K562 (cell line): ENCODE data around the gene FAM217B. TPM values are rescaled to one million over a fixed set of nuclear protein-coding genes. Genes with fewer than 3 reads are reported as not detected.

Source experiments
- CBX8 ChIP-seq: fragments of 200-600 bp; sonication (generic); IDR thresholded peaks from 2 replicates; pipeline ENCODE4 v1.6.1; 2012; ENCODE audit warnings: borderline replicate concordance, mixed run types, low read depth, mild to moderate bottlenecking, moderate library complexity, mixed read lengths, low read length, control low read depth, inconsistent platforms; ENCODE audit not compliant: poor library complexity, severe bottlenecking; ENCODE audit errors: extremely low read depth
- CEBPB ChIP-seq: fragments of 450-650 bp; IDR thresholded peaks from 2 replicates; pipeline ENCODE4 v1.6.1; 2016; ENCODE audit warnings: missing genetic modification characterization, missing compliant biosample characterization
- CREB1 ChIP-seq, 2 experiments: sonication (generic) in 1 of 2; formaldehyde crosslinking in 1 of 2; IDR thresholded peaks; 2 replicates each; pipeline versions ENCODE4 v1.6.1 to v1.8.0; 2012 to 2022; ENCODE audit warnings: inconsistent platforms in 1 of 2, mild to moderate bottlenecking in 1 of 2, missing genetic modification reagents in 1 of 2, moderate library complexity in 1 of 2
- KAT2B ChIP-seq: IDR thresholded peaks from one replicate; pipeline ENCODE4 v1.6.1; 2012; ENCODE audit warnings: low read depth, mild to moderate bottlenecking, control low read depth, inconsistent platforms, low read length, moderate library complexity
- KAT8 ChIP-seq: fragments of 450-650 bp; IDR thresholded peaks from 2 replicates; pipeline ENCODE4 v1.6.1; 2016; ENCODE audit warnings: low read depth, mild to moderate bottlenecking
- KLF13 ChIP-seq: fragments of 450-650 bp; IDR thresholded peaks from 2 replicates; pipeline ENCODE4 v1.6.1; 2016; ENCODE audit warnings: missing genetic modification characterization, low read depth, mild to moderate bottlenecking, missing compliant biosample characterization, moderate library complexity, borderline replicate concordance
- POLR2A ChIP-seq: fragments of 450-650 bp; conservative IDR thresholded peaks from 2 replicates; pipeline ENCODE4 v1.6.1; 2016
- PTTG1 ChIP-seq: fragments of 450-650 bp; IDR thresholded peaks from 2 replicates; pipeline ENCODE4 v1.6.1; 2016; ENCODE audit warnings: low read depth, mild to moderate bottlenecking, missing genetic modification characterization, missing compliant biosample characterization
- SMAD1 ChIP-seq: fragments of 150-350 bp; IDR thresholded peaks from 2 replicates; pipeline ENCODE4 v1.6.1; 2014; ENCODE audit warnings: low read length, low read depth; ENCODE audit not compliant: partially characterized antibody
- ZNF274 ChIP-seq: IDR thresholded peaks from 2 replicates; pipeline ENCODE4 v1.6.1; 2011; ENCODE audit warnings: low read depth, mild to moderate bottlenecking, low read length, moderate library complexity, borderline replicate concordance
- ZNF41 ChIP-seq: fragments of 250-450 bp; sonication (Bioruptor Pico); conservative IDR thresholded peaks from 2 replicates; pipeline ENCODE4 v1.4.0; 2020; ENCODE audit warnings: mild to moderate bottlenecking
- ZNF444 ChIP-seq: fragments of 250-450 bp; sonication (Bioruptor Pico); IDR thresholded peaks from 2 replicates; pipeline ENCODE4 v1.4.0; 2020; ENCODE audit warnings: mild to moderate bottlenecking, moderate library complexity
- ZNF561 ChIP-seq: fragments of 450-650 bp; formaldehyde crosslinking; conservative IDR thresholded peaks from 2 replicates; pipeline ENCODE4 v1.4.0; 2020; ENCODE audit warnings: mild to moderate bottlenecking, moderate library complexity
- ZNF740 ChIP-seq, 3 experiments: fragments of 200-800 bp in 1 of 3; sonication (Bioruptor generic) in 1 of 3; sonication (generic) in 1 of 3; formaldehyde crosslinking in 1 of 3; IDR thresholded peaks; 2 replicates each; pipeline versions ENCODE4 v1.6.1 to v1.8.0; 2016 to 2022; ENCODE audit warnings: mild to moderate bottlenecking in 2 of 3, missing compliant biosample characterization in 2 of 3, missing genetic modification characterization in 2 of 3, missing genetic modification reagents in 1 of 3
- polyA plus RNA-seq, 8 experiments: library from polyadenylated mRNA; depleted of rRNA in 4 of 8; stranded (reverse) in 5 of 8; unstranded in 3 of 8; fragments of >200 nt; fragmentation: Nextera tagmentation in 2 of 8; fragmentation: Illumina TruSeq in 1 of 8; extraction: Ambion mirVana in 2 of 8; extraction: Trizol in 1 of 8; gene quantifications; 2 replicates each; pipeline versions ENCODE4 v1.2.1 to v1.2.3, GENCODE V29; 2011 to 2014; ENCODE audit warnings: inconsistent platforms in 1 of 8, missing spikeins in 1 of 8
- total RNA-seq, 7 experiments: library from RNA; depleted of rRNA in 6 of 7; stranded (reverse); fragments of >200 nt in 6 of 7; fragmentation: Illumina TruSeq in 2 of 7; extraction: Trizol in 2 of 7; gene quantifications; 2 replicates each; pipeline versions ENCODE4 v1.2.1 to v1.2.3, GENCODE V29; 2011 to 2021; ENCODE audit warnings: low replicate concordance in 1 of 7
- TF ChIP-seq, protein P1 (sequence below): fragments of 450-650 bp; formaldehyde crosslinking; IDR thresholded peaks from 2 replicates; pipeline ENCODE4 v1.4.0; 2020; ENCODE audit warnings: mild to moderate bottlenecking, moderate library complexity
- TF ChIP-seq, protein P2 (sequence below): fragments of 450-650 bp; formaldehyde crosslinking; IDR thresholded peaks from 2 replicates; pipeline ENCODE4 v1.4.0; 2020; ENCODE audit warnings: mild to moderate bottlenecking, mixed read lengths
- TF ChIP-seq, protein P3 (sequence below): sonication (generic); formaldehyde crosslinking; IDR thresholded peaks from 2 replicates; pipeline ENCODE4 v1.5.0; 2020; ENCODE audit warnings: missing genetic modification reagents
- TF ChIP-seq, protein P4 (sequence below): IDR thresholded peaks from 2 replicates; pipeline ENCODE4 v1.6.1; 2012; ENCODE audit warnings: low read depth, low read length, improper control_type of control experiment, borderline replicate concordance

Gene FAM217B
- total and polyA plus RNA-seq, 9 of the 15 experiments (the other 6 are each of a cell fraction or from before 2014, with no cell fraction given): 4.8 to 11.4 (median 6.9) TPM

- TF ChIP-seq KLF13 (tag): no peak
- no peak for TF ChIP-seq ZNF444 (CRISPR knock-in tag)
- TF ChIP-seq, protein P1, sequence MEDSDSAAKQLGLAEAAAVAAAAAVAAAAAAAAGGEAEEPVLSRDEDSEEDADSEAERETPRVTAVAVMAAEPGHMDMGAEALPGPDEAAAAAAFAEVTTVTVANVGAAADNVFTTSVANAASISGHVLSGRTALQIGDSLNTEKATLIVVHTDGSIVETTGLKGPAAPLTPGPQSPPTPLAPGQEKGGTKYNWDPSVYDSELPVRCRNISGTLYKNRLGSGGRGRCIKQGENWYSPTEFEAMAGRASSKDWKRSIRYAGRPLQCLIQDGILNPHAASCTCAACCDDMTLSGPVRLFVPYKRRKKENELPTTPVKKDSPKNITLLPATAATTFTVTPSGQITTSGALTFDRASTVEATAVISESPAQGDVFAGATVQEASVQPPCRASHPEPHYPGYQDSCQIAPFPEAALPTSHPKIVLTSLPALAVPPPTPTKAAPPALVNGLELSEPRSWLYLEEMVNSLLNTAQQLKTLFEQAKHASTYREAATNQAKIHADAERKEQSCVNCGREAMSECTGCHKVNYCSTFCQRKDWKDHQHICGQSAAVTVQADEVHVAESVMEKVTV (CRISPR knock-in tag): 0 out of 2 replicates have a peak, but pooled peaks have one; percentile 26
- no peak for TF ChIP-seq PTTG1 (tag)
- no peak for TF ChIP-seq KAT2B
- no peak for TF ChIP-seq ZNF740 (CRISPR knock-in tag; IDR thresholded peaks at IDR 0.05)
- TF ChIP-seq ZNF740 (tag; IDR thresholded peaks at IDR 0.05): no peak
- TF ChIP-seq CEBPB (tag): no peak
- no peak for TF ChIP-seq ZNF41 (CRISPR knock-in tag)
- no peak for TF ChIP-seq CBX8
- TF ChIP-seq ZNF561: no peak
- TF ChIP-seq CREB1 (IDR thresholded peaks at IDR 0.05): no peak
- no peak for TF ChIP-seq CREB1 (CRISPR knock-in tag; IDR thresholded peaks at IDR 0.05)
- TF ChIP-seq ZNF274: no peak
- TF ChIP-seq, protein P2, sequence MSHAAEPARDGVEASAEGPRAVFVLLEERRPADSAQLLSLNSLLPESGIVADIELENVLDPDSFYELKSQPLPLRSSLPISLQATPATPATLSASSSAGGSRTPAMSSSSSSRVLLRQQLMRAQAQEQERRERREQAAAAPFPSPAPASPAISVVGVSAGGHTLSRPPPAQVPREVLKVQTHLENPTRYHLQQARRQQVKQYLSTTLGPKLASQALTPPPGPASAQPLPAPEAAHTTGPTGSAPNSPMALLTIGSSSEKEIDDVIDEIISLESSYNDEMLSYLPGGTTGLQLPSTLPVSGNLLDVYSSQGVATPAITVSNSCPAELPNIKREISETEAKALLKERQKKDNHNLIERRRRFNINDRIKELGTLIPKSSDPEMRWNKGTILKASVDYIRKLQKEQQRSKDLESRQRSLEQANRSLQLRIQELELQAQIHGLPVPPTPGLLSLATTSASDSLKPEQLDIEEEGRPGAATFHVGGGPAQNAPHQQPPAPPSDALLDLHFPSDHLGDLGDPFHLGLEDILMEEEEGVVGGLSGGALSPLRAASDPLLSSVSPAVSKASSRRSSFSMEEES (CRISPR knock-in tag): no peak
- no peak for TF ChIP-seq POLR2A
- no peak for TF ChIP-seq SMAD1
- TF ChIP-seq, protein P3, sequence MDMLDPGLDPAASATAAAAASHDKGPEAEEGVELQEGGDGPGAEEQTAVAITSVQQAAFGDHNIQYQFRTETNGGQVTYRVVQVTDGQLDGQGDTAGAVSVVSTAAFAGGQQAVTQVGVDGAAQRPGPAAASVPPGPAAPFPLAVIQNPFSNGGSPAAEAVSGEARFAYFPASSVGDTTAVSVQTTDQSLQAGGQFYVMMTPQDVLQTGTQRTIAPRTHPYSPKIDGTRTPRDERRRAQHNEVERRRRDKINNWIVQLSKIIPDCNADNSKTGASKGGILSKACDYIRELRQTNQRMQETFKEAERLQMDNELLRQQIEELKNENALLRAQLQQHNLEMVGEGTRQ (CRISPR knock-in tag): no peak
- TF ChIP-seq, protein P4, sequence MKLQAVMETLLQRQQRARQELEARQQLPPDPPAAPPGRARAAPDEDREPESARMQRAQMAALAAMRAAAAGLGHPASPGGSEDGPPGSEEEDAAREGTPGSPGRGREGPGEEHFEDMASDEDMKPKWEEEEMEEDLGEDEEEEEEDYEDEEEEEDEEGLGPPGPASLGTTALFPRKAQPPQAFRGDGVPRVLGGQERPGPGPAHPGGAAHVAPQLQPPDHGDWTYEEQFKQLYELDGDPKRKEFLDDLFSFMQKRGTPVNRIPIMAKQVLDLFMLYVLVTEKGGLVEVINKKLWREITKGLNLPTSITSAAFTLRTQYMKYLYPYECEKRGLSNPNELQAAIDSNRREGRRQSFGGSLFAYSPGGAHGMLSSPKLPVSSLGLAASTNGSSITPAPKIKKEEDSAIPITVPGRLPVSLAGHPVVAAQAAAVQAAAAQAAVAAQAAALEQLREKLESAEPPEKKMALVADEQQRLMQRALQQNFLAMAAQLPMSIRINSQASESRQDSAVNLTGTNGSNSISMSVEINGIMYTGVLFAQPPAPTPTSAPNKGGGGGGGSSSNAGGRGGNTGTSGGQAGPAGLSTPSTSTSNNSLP: peak; percentile 96
- TF ChIP-seq KAT8: no peak
Measured at GRCh38 chr20:59948828-59949720, 8.9 kb downstream of the FAM217B start (continued).
